Endodermal cell (in vitro differentiated cells): ENCODE measurements around the gene ZSWIM4. TPM values are rescaled to one million over a fixed set of nuclear protein-coding genes. Genes with fewer than 3 reads are reported as not detected.

Experiments
- DNase-seq: peaks from one replicate; pipeline ENCODE4 v3.0.0-alpha.2; 2017
- H3K27ac ChIP-seq: 2 replicates; pipeline ENCODE4 v1.5.1; 2013; ENCODE audit warnings: mild to moderate bottlenecking, low read depth, low read length, moderate library complexity
- H3K27me3 ChIP-seq: 2 replicates; pipeline ENCODE4 v1.6.1; 2013; ENCODE audit warnings: mild to moderate bottlenecking, low read length, moderate library complexity; ENCODE audit not compliant: insufficient read depth, control insufficient read depth, poor library complexity, severe bottlenecking
- H3K36me3 ChIP-seq: 2 replicates; pipeline ENCODE4 v1.7.0; 2013; ENCODE audit warnings: mild to moderate bottlenecking, low read length, moderate library complexity; ENCODE audit not compliant: control insufficient read depth, insufficient read depth
- H3K4me1 ChIP-seq: one replicate; pipeline ENCODE4 v1.7.0; 2013; ENCODE audit warnings: low read length; ENCODE audit not compliant: control insufficient read depth, insufficient read depth
- H3K4me3 ChIP-seq: 2 replicates; pipeline ENCODE4 v1.5.1; 2013; ENCODE audit warnings: mild to moderate bottlenecking, low read length, moderate library complexity
- H3K9ac ChIP-seq: 2 replicates; pipeline ENCODE4 v1.6.1; 2013; ENCODE audit warnings: mild to moderate bottlenecking, low read length, moderate library complexity; ENCODE audit not compliant: poor library complexity, severe bottlenecking; ENCODE audit errors: extremely low read depth
- H3K9me3 ChIP-seq: 2 replicates; pipeline ENCODE4 v1.6.1; 2013; ENCODE audit warnings: mild to moderate bottlenecking, low read length, moderate library complexity; ENCODE audit not compliant: control insufficient read depth
- H3K27ac Mint-ChIP-seq: 2 replicates; pipeline ENCODE4 v1.8.0; 2020; ENCODE audit warnings: mixed read lengths
- H3K27me3 Mint-ChIP-seq: 2 replicates; pipeline ENCODE4 v1.8.0; 2021; ENCODE audit warnings: mild to moderate bottlenecking, mixed read lengths; ENCODE audit not compliant: insufficient read depth
- H3K36me3 Mint-ChIP-seq: 2 replicates; pipeline ENCODE4 v1.8.0; 2020; ENCODE audit warnings: low read depth, mixed read lengths
- H3K4me1 Mint-ChIP-seq: 2 replicates; pipeline ENCODE4 v1.8.0; 2020; ENCODE audit warnings: mixed read lengths
- H3K4me3 Mint-ChIP-seq: 2 replicates; pipeline ENCODE4 v1.8.0; 2020; ENCODE audit warnings: mild to moderate bottlenecking, moderate library complexity, mixed read lengths
- H3K9me3 Mint-ChIP-seq: 2 replicates; pipeline ENCODE4 v1.8.0; 2020; ENCODE audit warnings: mild to moderate bottlenecking, mixed read lengths
- WGBS, 2 experiments: methylation state at CpG; one replicate each; pipeline versions ENCODE4 v1.1.5 to v1.1.7; 2013; ENCODE audit warnings: missing lambda C conversion rate in 2 of 2, mixed read lengths in 1 of 2; ENCODE audit not compliant: insufficient coverage in 1 of 2, insufficient read length in 1 of 2; 5-methylcytosine and 5-hydroxymethylcytosine counted together
- total RNA-seq, 2 donors: library from RNA; stranded (reverse); fragmentation: NEBNext Ultra II Directional in 1 of 2; extraction: Animal tissue kit (Norgen Biotek cat#: 25700) in 1 of 2; gene quantifications; 2 replicates in 1 of 2; 3 replicates in 1 of 2; pipeline ENCODE4 v1.2.1, GENCODE V29; 2021
- TF ChIP-seq, protein P1 (sequence below): fragments of 200-600 bp; sonication (generic); conservative IDR thresholded peaks from 2 replicates; pipeline ENCODE4 v1.5.0; 2021; ENCODE audit warnings: antibody characterized with exemption, mild to moderate bottlenecking

ZSWIM4 gene
- total RNA-seq, 2 donors from 2014 or later: 30.0 to 41.9 TPM

- WGBS, 2 experiments: 91 to 95% methylated on average over 12 to 13 of the region's 13 CpGs
- Mint-ChIP-seq H3K27ac (no peak overlapping the region), H3K36me3 (no peaks in the 10 kb centered on the region), H3K4me3 (no peak overlapping the region), H3K27me3 (peaks cover 14% of the 10 kb centered on the region), H3K4me1 (peaks cover 10% of the 10 kb centered on the region), H3K9me3 (no peaks in the 10 kb centered on the region)
- no peak overlapping the region for H3K27ac ChIP-seq
- H3K36me3 ChIP-seq: no peaks in the 10 kb centered on the region
- TF ChIP-seq, protein P1, sequence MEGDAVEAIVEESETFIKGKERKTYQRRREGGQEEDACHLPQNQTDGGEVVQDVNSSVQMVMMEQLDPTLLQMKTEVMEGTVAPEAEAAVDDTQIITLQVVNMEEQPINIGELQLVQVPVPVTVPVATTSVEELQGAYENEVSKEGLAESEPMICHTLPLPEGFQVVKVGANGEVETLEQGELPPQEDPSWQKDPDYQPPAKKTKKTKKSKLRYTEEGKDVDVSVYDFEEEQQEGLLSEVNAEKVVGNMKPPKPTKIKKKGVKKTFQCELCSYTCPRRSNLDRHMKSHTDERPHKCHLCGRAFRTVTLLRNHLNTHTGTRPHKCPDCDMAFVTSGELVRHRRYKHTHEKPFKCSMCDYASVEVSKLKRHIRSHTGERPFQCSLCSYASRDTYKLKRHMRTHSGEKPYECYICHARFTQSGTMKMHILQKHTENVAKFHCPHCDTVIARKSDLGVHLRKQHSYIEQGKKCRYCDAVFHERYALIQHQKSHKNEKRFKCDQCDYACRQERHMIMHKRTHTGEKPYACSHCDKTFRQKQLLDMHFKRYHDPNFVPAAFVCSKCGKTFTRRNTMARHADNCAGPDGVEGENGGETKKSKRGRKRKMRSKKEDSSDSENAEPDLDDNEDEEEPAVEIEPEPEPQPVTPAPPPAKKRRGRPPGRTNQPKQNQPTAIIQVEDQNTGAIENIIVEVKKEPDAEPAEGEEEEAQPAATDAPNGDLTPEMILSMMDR: no peak
- no peaks in the 10 kb centered on the region for H3K4me1 ChIP-seq
- DNase-seq: no peak
- no peak overlapping the region for H3K4me3 ChIP-seq
- H3K9me3 ChIP-seq: no peaks in the 10 kb centered on the region
- peaks cover 18% of the 10 kb centered on the region for H3K27me3 ChIP-seq
- no peak overlapping the region for H3K9ac ChIP-seq
Measured at GRCh38 chr19:13860679-13861391, 65.6 kb downstream of the ZSWIM4 start.

DNA sequence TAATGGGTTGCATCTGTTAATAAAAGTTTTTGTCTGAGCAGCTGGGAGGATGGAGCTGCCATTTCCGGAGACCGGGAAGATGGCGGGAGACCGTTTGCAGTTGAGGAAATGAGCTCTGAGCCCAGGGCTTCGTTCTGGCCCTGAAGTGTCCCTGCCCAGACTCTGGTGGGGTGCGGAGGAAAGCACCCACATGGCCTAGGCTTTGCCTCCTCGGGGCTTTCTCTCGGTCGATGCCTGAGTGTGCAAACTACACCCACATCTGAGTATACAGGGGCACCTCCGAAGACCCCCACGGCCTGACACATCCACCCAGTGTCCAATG is 66.1 kb downstream of the ZSWIM4 start:
- Histone ChIP-seq H3K9ac (no peak overlapping the region), H3K9me3 (no peaks in the 10 kb centered on the region), H3K27me3 (peaks cover 23% of the 10 kb centered on the region), H3K36me3 (no peaks in the 10 kb centered on the region), H3K4me1 (no peaks in the 10 kb centered on the region), H3K4me3 (no peak overlapping the region), H3K27ac (no peak overlapping the region)
- H3K9me3 Mint-ChIP-seq: no peaks in the 10 kb centered on the region
- peak overlapping the region; percentile 59 for H3K4me3 Mint-ChIP-seq
- no peaks in the 10 kb centered on the region for H3K36me3 Mint-ChIP-seq
- peaks cover 10% of the 10 kb centered on the region for H3K4me1 Mint-ChIP-seq
- DNase-seq: no peak
- H3K27me3 Mint-ChIP-seq: peaks cover 19% of the 10 kb centered on the region
- 89 to 92% methylated on average over 7 to 11 of the region's 11 CpGs for WGBS, 2 experiments
- peak overlapping the region; percentile 80 for H3K27ac Mint-ChIP-seq
- TF ChIP-seq, protein P1: no peak

- 33 to 35% methylated on average over 9 to 27 of the region's 27 CpGs for WGBS, 2 experiments
Measured at GRCh38 chr19:13861714-13862531, 66.7 kb downstream of the ZSWIM4 start.

More at GRCh38 chr19:13861714-13862531, 66.7 kb downstream of the ZSWIM4 start:
- no peaks in the 10 kb centered on the region for H3K9me3 ChIP-seq
- H3K4me3 ChIP-seq: peak overlapping the region; percentile 56
- H3K27me3 ChIP-seq: peaks cover 29% of the 10 kb centered on the region
- H3K9ac ChIP-seq: no peak overlapping the region
- H3K27ac Mint-ChIP-seq: peak overlapping the region; percentile 80
- no peaks in the 10 kb centered on the region for H3K4me1 ChIP-seq
- peaks cover 10% of the 10 kb centered on the region for H3K4me1 Mint-ChIP-seq
- H3K9me3 Mint-ChIP-seq: no peaks in the 10 kb centered on the region
- no peaks in the 10 kb centered on the region for H3K36me3 Mint-ChIP-seq
- H3K27ac ChIP-seq: no peak overlapping the region
- peaks cover 25% of the 10 kb centered on the region for H3K27me3 Mint-ChIP-seq
- TF ChIP-seq, protein P1: peak; percentile 99
- H3K36me3 ChIP-seq: no peaks in the 10 kb centered on the region
- peak overlapping the region; percentile 59 for H3K4me3 Mint-ChIP-seq
- peak; percentile 98 for DNase-seq
